AG09309 (cell line): ENCODE measurements around the gene NXPH4.

Experiments used
- DNase-seq: peaks from one replicate; pipeline ENCODE4 v3.0.0-alpha.2; 2010; ENCODE audit warnings: low read depth
- H3K4me3 ChIP-seq: 2 replicates; pipeline ENCODE4 v1.5.1; 2011; ENCODE audit warnings: mild to moderate bottlenecking, low read depth, low read length, moderate library complexity; ENCODE audit not compliant: control insufficient read depth
- TF ChIP-seq, protein P1 (sequence below): IDR thresholded peaks from 2 replicates; pipeline ENCODE4 v1.5.1; 2011; ENCODE audit warnings: mild to moderate bottlenecking, low read depth, low read length, inconsistent platforms; ENCODE audit not compliant: insufficient read depth, control insufficient read depth; ENCODE audit errors: missing control alignments

The NXPH4 gene

DNA sequence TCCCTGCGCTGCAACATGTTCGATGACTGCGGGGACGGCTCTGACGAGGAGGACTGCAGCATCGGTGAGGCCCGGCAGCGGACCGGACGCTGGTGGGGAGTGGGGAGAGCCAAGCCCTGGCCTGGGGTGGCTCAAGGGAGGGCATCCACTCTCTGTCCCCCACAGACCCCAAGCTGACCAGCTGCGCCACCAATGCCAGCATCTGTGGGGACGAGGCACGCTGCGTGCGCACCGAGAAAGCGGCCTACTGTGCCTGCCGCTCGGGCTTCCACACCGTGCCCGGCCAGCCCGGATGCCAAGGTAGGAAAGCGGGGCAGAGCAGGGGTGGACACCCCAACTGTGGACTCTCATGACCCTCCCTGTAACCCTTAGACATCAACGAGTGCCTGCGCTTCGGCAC lies 11.4 kb upstream of the NXPH4 start:
- TF ChIP-seq, protein P1, sequence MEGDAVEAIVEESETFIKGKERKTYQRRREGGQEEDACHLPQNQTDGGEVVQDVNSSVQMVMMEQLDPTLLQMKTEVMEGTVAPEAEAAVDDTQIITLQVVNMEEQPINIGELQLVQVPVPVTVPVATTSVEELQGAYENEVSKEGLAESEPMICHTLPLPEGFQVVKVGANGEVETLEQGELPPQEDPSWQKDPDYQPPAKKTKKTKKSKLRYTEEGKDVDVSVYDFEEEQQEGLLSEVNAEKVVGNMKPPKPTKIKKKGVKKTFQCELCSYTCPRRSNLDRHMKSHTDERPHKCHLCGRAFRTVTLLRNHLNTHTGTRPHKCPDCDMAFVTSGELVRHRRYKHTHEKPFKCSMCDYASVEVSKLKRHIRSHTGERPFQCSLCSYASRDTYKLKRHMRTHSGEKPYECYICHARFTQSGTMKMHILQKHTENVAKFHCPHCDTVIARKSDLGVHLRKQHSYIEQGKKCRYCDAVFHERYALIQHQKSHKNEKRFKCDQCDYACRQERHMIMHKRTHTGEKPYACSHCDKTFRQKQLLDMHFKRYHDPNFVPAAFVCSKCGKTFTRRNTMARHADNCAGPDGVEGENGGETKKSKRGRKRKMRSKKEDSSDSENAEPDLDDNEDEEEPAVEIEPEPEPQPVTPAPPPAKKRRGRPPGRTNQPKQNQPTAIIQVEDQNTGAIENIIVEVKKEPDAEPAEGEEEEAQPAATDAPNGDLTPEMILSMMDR: no peak
- H3K4me3 ChIP-seq: no peak overlapping the region
- no peak for DNase-seq

- H3K4me3 ChIP-seq: no peak overlapping the region
- TF ChIP-seq, protein P1: no peak
- no peak for DNase-seq
Measured at GRCh38 chr12:57205931-57206330, 10.7 kb upstream of the NXPH4 start.

- TF ChIP-seq, protein P1: no peak
- no peak for DNase-seq
- H3K4me3 ChIP-seq: no peak overlapping the region
Measured at GRCh38 chr12:57207731-57208630, 8.6 kb upstream of the NXPH4 start.

GRCh38 chr12:57208631-57209282 lies 7.8 kb upstream of the NXPH4 start:
- no peak overlapping the region for H3K4me3 ChIP-seq
- no peak for DNase-seq
- TF ChIP-seq, protein P1: no peak

DNA sequence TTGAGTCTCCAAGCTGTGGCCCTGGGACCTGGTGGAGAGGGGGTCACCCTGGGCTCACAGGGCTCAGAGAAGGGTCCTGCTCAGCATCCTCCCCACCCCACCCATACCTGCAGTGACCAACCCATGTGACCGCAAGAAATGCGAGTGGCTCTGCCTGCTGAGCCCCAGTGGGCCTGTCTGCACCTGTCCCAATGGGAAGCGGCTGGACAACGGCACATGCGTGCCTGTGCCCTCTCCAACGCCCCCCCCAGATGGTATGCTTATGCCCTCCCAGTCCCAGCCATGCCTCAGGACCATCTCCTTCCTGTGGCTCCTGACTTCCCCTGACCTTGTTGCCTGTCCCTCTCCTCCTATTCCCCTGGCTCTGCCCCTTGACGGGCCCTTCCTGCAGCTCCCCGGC lies 6.7 kb upstream of the NXPH4 start:
- no peak for DNase-seq
- no peak overlapping the region for H3K4me3 ChIP-seq
- TF ChIP-seq, protein P1: no peak

GRCh38 chr12:57210461-57210860 lies 6.1 kb upstream of the NXPH4 start:
- no peak overlapping the region for H3K4me3 ChIP-seq
- no peak for DNase-seq
- TF ChIP-seq, protein P1: no peak
